LoVo (cell line): ENCODE results near the gene TBL1Y.
"Not testable (repeated sequence)": the region's sequence is repeated elsewhere in the genome, so short reads cannot be mapped to it uniquely, and the experiment has no call there.

Experiments
- DNase-seq: peaks from one replicate; pipeline ENCODE4 v3.0.0-alpha.2; 2016; ENCODE audit warnings: low spot score

Gene TBL1Y

DNA sequence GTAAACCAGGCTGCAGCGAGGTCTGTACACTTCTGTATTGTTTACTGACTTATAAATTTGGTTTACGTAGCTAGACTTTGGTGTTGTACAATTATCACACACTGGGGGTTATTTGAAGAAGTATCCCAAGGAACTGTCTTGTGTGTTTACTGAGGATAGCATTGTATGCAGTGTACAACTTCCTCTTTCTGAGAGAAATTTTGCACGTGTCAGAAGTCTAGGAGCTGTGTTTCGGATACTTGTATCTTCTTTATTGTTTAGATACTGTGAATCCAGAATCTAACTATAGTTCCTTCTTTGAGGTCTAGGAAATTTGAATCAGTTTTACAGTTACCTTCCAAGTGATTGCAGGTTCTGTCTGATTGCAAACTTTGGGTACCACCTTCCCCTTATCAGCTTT is 64.5 kb downstream of the TBL1Y start:
- no peak for DNase-seq

DNA sequence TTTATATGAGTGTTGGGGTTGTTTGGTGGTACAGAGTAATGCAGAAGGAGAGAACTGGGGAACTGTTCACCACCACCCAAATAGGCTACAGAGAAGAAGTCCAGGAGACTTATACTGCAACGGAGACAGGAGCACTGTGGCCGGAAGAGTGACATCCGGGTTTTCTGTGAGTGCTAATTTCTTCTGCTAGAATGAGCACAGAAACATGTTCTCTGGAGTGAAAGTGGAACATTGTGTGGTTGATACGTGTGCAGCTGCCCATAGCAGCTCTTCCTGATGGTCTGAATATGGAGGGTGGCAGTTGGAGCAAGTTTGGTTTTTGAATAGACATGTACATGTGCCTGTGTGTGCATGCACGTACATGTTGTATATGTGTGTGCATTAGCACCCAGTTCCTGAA is 67.3 kb downstream of the TBL1Y start:
- DNase-seq: no peak

DNA sequence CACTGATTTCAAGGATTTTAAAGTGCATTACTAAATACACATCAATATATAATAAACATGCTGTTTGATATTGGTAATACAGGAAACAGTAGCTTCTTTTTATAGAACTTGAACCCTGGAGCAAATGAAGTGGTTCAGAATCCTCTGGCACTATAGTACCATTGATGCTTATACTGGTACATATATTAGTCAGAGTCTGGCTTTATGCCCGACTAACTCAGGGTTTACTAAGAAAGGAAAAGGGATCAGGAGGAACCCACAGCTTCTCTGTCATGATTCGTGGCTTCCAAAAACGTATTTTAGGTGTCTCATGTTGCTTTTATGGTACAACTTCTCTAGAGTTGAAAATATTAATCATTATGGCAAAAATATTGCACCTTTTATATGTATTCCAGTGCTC is 72.7 kb downstream of the TBL1Y start:
- no peak for DNase-seq

DNA sequence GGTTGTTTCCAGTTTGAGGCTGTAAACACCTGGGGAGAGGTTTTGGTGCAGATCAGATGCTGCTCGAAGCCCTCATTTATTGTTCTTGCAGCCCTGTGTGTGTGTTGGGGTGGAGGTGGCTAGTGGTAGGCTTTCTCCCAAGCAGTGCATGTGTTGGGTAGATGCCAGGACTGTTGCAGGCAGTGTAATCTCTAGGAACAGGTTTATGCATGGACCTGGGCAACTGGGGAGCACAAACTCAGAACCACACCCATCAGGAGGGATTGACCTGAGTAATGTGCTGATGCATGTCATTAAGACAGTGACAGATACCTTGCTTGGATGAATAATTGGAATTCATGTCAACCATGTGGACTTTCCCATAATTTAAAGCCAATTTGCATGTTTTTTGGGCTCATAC is 77.3 kb downstream of the TBL1Y start:
- no peak for DNase-seq

DNA sequence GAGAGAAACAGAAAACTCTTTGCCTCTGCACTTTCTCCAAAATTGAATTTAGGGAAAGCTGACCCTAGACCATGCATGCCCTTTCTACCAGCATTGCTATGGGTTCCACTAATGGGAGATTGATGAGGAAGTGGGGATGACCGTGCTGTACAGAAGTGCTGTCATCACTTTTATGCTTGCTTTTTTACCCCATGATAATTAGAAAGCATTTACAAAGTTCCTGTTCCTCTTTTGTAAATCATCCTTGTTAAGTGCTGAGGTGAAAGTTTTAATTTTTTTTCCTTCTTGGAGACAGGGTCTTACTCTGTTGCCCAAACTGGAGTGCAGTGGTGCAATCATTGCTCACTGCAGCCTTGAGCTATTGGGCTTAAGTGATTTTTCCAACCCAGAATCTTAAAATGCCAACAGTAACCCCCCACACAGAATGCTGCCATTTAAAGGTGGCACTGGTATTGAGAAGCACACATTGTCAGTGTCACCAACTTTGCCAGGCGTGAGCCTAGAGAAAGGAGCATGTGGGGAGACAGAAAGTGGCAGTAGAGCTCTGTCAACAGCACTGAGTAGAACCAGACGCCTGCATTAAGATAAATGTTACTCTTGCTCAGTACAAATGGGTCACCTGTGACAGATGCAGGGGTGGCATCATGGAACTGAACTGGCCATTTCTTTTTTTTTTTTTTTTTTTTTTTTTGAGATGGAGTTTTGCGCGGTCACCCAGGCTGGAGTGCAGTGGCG is 79.6 kb downstream of the TBL1Y start:
- no peak for DNase-seq

DNA sequence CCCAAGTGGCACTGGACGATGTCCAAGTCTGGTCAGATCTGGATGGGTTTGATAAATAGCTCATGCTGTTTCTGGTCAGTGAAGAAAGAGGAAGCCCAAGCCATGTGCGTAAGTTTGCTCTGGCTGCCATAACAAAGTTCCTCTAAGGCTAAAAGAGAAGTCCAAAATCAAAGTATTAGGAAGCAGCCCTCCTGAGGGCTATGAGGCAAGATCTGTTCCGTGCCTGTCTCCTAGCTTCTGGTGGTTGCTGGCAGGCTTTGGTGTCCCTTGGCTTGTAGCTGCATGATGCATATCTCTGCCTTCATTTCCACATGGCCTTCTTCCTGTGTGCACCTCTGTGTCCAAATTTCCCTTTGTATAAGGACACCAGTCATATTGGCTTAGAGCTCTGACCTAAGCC is 81.5 kb downstream of the TBL1Y start:
- no peak for DNase-seq

DNA sequence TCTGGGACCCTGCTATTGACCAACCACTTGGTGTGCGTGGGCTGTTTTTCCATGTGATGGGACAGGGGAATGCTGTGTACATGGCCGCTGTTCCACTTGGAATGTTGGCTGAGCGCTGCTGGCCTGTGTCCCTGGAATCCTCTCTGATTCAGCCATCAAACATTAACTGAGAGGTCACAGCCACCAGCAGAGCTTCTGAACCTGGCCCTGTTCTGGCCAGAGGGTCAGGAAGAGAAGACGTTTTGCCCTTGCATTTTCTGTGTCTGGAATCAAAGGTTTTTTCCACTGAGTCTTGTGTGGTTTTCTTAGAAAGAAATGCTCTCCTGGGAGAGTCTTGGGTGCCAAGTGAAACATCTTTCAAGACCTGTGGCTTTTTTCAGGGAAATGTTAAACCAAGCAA is 85.5 kb downstream of the TBL1Y start:
- no peak for DNase-seq

DNA sequence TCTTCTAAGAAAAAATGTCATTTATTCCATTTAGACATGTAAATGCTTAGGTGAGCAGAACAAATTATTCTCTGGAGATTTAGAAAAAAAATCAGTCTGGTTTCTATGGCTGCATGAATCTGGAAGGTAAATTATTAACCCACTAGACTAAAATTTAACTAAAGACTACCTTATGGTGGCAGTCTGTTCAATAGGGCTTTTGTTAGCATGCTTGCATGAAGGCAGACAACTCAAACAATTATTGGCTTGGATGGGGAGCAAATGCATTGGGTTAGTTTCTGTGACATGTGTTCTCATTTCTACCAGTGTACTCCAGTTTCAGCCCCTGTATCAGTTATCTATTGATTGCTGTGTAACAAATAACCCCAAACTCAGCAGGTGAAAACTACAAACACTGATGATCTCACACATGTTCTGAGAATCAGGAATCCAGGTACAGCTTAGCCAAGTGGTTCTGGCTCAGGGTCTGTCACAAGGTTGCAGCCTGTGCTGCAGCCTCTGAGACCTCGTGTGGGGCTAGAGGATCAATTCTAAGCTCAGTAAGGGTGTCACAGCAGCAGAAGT is 87.1 kb downstream of the TBL1Y start:
- DNase-seq: no peak

DNA sequence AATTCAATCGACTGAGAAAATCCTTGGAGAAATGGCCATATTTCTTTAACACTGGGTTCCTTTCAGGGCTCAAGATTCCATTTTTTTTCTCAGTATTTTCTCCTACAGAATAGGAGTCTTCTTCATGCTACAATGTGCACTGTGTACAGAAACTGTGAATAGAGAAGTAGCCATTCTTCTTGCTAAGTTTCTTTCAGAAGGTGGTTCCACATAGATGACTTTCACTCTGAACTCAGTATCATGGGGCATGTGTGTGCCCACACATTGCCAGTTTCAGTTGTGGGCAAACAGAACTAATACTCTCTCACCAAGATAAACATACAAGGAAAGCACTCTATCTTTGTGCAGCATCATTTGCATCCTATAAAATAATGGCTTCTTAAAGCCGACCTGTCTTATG is 89.4 kb downstream of the TBL1Y start:
- DNase-seq: no peak

DNA sequence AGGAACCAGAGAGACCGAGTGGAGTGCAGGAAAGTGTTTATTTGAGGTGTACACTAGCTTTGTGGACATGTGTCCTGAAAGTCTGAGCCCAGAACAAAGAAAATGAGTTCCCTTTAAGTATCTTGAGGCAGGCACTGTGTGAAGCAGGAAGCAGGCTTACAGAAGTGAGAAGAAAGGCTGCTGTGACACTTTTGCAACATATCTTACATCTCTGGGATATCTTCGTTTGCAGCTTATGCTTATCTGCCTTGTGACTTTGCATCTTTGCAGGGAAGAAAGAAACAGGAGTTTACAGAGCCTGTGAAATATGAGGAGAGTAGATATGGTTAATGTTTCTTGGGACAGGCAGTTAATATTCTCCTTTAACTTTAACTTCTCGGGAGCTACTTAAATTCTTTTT is 92.1 kb downstream of the TBL1Y start:
- no peak for DNase-seq

DNA sequence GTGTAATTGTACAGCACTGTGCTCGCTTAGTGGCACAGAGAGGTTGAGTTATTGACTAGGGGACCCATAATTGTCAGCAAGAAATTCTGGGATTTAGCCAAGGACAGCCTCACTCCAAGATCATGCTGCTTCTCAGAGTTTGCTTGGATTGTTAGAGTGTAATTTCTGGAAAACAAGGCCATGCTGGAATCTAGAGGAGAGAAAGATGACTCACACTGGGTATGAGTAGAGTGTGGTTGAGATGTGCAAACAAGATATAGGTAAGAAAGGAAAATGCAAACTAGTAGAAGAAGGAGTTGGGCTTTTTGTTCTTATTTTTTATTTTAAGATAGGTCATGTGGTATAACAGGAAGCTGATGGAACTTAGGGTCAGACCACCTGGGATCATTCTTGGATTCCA is 97.4 kb downstream of the TBL1Y start:
- DNase-seq: no peak

DNA sequence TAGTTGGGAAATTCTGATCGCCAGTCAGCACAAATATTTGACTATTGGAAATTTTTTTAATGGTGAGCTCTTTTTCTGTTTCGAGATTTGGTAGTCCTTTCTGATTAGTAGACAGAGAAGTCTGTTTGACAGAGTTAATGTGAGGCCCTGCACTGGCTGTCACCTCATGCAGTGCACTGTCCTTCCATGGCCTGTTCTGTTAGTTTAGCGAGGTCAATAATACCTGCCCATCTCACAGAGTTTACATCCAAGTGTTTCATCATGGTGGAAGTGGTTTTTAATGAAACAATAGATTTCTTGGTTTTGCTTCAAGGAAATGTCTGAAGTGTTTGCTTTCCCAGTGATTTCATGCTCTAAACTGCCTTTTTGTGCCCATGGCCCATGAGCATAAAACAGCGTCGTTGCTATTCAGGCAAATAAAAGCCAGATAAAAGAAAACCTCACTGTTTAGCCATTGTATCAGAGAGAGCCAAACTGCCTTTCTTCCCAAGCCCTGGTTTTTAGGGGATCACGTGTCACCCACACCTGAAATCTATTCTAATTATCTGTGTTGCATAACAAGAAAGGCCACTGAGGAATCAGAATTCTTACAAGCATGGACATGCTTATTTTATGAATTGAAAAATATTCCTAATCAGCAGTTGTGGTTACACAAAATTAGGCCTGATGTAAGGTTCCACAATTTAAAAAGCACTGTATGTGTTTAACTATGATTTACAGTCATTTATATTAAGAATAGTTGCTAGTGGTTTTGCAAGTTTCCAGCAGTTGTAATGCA is 98.3 kb downstream of the TBL1Y start:
- DNase-seq: no peak

DNA sequence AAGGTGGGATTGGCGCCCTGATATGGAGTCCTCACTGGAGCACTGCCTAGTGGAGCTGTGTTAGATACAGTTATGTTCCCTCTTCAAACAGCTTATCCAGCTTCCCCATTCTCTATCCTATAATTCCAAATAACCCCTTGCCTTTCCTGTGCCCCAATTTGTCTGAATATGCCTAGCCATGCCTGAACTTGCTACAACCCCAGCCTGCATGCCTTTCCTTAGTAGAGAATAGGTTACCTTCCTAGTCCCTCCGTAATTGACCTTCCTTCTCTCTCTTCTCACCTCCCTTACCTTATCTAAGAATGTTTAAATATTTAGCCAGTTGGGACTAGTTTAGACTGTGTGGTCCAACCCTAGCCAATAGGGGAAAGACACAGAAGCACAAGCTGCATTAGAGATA is 102.6 kb downstream of the TBL1Y start:
- DNase-seq: no peak

DNA sequence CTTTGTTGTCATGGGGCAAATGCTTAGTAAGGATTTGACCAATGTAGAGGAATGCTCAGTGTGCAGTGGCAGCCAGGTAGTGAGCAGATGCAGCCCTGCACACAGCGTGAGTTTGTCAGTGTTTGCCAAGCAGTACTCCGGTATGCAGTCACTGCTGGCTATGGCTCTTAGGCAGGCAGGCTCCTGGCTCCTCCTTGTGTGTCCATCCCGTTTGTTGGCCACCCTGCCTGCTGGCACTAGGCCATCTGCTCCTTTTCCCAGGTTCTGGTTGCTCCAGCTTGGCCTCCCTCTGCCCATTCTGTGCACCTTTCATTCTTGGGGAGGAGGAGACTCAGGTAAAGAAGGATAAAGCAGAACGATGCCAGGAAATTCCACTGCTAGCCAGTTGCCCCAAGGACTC is 106.0 kb downstream of the TBL1Y start:
- DNase-seq: no peak

DNA sequence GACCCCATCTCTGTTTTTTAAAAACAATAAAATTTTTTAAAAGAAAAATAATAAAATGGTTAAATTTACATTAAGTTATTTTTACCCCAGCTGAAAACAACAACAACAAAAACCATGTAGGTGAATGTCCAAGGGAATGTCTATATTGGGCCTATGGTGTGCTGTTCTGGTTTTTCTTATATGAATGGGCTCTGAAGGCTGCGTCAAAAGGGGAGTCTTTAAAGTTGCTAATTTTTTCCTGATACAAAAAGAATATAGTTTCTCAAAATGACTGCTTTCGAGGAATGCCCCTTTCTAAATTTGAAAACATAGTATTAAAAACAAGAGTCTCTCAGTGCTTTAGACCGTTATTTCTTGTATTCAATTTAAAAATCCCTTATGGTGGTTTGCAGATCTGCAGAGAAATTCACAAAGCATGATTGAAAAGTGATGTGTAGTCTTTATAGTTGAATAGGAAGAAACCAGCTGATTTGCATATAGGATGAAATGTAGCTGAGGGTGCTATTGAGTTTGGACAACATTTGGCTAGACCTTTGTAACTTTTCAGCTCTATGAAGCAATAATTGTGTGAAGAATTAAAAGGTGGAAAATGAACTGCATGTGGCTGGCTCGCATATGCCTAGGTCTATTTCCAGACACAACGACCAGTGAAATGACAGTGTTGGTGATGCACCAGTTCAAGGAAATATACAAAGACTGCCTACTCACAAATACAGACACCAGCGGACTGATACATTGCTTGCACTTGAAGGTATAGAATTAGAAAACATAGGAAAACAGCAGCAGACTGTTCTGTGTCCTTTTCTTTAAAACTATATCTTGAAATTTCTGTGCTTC is 107.0 kb downstream of the TBL1Y start:
- DNase-seq: no peak

DNA sequence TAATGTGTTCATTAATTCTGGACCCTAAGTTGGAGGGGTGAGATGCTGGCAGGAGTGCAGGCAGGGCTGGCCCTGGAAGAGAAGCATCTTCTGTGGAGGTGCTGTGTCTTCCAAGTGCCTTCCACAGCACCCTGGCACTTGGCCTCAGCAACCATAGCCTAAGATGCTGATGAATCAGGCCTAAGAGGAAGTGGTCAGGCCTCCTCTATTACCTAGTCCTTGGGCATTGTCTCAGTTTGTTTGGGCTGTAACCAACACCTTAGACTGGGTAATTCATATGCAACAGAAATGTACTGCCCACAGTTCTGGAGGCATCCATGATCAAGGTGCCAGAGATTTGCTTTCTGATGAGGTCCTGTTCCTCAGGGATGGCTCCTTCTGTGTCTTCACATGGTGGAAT is 128.5 kb downstream of the TBL1Y start:
- no peak for DNase-seq

DNA sequence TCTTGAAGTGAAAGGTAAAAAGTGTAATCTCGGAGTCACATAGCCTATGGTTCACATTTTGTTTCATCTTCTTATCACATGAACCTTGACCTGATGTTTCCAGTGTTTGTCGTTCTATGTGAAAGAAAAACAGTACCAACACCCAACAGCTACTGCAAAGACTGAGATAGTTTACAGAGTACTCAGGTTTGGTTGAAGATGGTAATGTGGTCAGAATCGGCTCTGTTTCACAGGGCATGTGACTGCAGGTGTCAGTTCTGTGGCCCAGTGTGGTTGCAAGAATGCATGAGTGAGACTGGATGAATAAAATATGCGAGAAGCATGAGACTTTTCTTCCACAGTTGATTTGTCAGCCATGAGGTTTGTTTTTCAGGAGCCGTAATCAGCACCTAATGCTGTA is 130.2 kb downstream of the TBL1Y start:
- DNase-seq: no peak

DNA sequence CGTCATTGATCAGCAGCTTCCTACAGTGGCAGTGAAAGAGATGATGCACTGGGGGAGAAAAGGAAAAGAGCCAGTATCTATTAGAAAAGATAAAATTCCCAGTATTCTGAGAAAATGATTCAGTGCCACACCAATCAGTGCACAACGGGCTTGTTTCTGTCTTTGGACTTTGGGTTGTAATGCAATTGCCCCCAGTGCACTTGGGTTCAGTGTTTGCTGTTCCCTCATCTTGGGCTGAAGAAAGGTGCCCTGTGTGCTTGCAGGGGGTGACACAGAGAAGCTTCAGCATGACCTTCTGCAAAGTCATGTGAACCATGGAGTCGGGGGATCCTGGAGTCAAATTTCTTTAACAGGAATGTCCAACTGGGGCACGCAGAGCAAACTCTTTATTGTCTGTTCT is 131.5 kb downstream of the TBL1Y start:
- no peak for DNase-seq

DNA sequence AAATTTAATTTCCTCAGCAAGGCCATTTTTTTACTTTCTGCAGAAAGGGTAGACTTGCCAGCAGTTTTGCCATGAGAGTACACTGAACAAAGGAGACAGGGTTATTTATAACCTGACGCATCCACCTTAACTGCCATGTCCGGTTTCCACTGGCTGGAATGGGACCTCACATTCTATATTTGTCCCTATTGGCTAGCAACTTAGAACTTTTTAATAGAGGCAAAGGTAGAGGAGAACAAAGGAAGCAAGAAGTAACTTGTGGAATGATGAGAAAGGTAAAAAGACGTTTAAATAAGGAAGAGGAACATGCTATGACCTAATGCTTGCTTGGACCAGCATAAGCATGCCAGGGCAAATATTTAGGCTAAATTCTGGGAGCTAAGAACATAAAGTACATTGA is 142.0 kb downstream of the TBL1Y start:
- DNase-seq: not testable (repeated sequence)

DNA sequence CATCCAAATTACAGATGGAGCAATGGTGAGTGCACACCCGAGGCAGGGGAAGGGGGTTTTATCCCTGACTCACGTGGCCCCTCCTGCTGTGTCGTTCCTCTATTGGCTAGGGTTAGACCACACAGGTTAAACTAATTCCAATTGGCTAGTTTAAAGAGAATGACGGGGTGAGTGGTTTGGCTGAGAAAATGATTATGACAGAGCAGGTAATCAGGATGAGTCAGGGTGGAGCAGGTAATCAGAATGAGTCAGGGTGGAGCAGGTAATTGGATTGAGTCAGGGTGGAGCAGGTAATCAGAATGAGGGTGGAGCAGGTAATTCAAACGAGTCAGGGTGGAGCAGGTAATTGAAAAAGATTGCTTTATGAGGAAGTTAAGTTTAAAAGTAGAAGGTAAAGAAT is 146.4 kb downstream of the TBL1Y start:
- peak; percentile 0 for DNase-seq

DNA sequence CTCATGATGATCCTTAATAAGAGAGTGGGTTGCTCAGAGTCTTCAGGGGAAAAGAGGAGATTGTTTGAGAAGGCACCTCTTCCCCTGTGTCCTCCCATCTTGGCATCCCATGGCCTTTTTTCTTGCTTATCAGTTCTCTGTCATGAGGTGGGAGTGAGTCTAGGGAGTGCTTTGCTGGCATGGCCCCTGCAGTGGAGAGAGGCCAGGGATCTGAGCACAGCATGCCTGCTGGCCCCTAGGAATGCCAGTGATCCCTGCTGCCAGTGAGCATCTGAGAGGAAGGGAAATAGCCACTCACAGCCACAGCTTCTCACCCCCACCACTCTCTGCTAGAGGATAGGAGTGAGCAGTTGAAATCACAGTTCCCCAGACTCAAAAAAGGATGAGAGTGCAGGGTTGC is 168.2 kb downstream of the TBL1Y start:
- DNase-seq: no peak

DNA sequence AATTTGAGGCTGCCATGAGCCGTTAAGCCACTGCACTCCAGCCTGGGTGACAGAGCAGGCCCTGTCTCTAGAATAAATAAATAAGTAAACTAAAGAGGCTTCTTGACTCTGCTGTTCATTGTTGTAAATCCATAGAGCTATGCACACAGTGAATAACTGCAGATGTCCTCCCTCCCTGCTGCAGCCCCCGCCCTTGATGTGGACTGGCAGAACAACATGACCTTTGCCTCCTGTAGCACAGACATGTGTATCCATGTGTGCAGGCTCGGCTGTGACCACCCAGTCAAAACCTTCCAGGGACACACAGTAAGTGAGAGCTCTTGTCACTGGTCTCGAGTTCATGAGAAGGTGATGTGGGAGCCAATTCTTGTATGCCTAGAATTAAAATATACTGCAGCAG is 170.1 kb downstream of the TBL1Y start:
- DNase-seq: not testable (repeated sequence)

DNA sequence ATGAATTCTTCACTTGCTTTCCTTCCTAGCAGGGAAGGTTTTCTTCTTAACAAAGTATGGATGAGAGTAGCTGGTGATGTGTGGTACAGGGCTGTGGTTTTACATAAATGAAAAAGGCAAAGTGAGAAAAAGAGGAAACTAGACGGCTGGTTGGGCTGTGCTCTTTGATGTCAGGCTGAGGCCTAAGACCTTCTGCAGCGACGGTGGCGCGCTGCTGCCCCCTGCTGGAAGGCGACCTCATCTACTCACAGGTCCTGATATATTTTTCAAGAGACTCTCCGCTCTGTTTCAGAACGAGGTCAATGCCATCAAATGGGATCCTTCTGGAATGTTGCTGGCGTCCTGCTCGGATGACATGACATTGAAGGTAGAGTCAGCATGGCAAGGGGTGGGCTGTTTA is 175.1 kb downstream of the TBL1Y start:
- peak; percentile 40 for DNase-seq
